OCI-LY7 (cell line): ENCODE results near the gene PHPT1. TPM values are rescaled to one million over a fixed set of nuclear protein-coding genes. Genes with fewer than 3 reads are reported as not detected.
A peak's percentile ranks its signal among the peaks of the same experiment; 100 is the strongest.

Experiments used
- BruUV-seq: library from RNA; stranded (reverse); fragments of 400-500 nt; replicated peaks from 2 replicates; lab custom pipeline; 2021; lab: Mats Ljungman, UMichigan
- CTCF ChIA-PET: fragments of 300-600 bp; sonication (Branson Sonifier 250); formaldehyde crosslinking; loops from one replicate; lab custom pipeline; 2022; ENCODE audit warnings: antibody characterized with exemption; ENCODE audit not compliant: unreplicated experiment; lab: Charles Lee
- POLR2A ChIA-PET: fragments of 300-600 bp; sonication (Branson Sonifier 250); formaldehyde crosslinking; loops from one replicate; lab custom pipeline; 2022; ENCODE audit warnings: antibody characterized with exemption; lab: Charles Lee
- DNase-seq: peaks from one replicate; pipeline ENCODE4 v3.0.0-alpha.2; 2015; ENCODE audit warnings: low spot score
- H2AFZ ChIP-seq: fragments of 200-600 bp; sonication (generic), shearing (Covaris generic); 2 replicates; pipeline ENCODE4 v1.6.1; 2014; ENCODE audit warnings: mild to moderate bottlenecking, antibody characterized with exemption, low read length, moderate library complexity
- H3K27ac ChIP-seq: fragments of 200-600 bp; sonication (generic); 2 replicates; pipeline ENCODE4 v1.5.1; 2014; ENCODE audit warnings: mixed run types, low read depth, mild to moderate bottlenecking, moderate library complexity, low read length, inconsistent platforms; ENCODE audit not compliant: poor library complexity, severe bottlenecking
- H3K36me3 ChIP-seq: fragments of 200-600 bp; sonication (generic); 2 replicates; pipeline ENCODE4 v1.6.1; 2014; ENCODE audit warnings: mild to moderate bottlenecking, antibody characterized with exemption, low read length, moderate library complexity, mixed read lengths; ENCODE audit not compliant: insufficient read depth
- H3K4me1 ChIP-seq: fragments of 200-600 bp; sonication (generic); 2 replicates; pipeline ENCODE4 v1.5.1; 2014; ENCODE audit warnings: mild to moderate bottlenecking, low read length; ENCODE audit not compliant: insufficient read depth, poor library complexity, severe bottlenecking
- H3K4me2 ChIP-seq: fragments of 200-600 bp; sonication (generic); 2 replicates; pipeline ENCODE4 v1.6.1; 2014; ENCODE audit warnings: mild to moderate bottlenecking, low read length
- H3K4me3 ChIP-seq: fragments of 200-600 bp; sonication (generic); 2 replicates; pipeline ENCODE4 v1.5.1; 2014; ENCODE audit warnings: mild to moderate bottlenecking, low read depth, low read length; ENCODE audit not compliant: poor library complexity, severe bottlenecking
- H3K79me2 ChIP-seq: fragments of 200-600 bp; sonication (generic); 2 replicates; pipeline ENCODE4 v1.6.1; 2016; ENCODE audit warnings: low read depth, mild to moderate bottlenecking, low read length, moderate library complexity, mixed read lengths; ENCODE audit not compliant: insufficient read depth
- H3K9me2 ChIP-seq: fragments of 200-600 bp; sonication (generic); 2 replicates; pipeline ENCODE4 v1.6.1; 2016; ENCODE audit warnings: mild to moderate bottlenecking, low read length, mixed read lengths; ENCODE audit not compliant: insufficient read depth
- H3K9me3 ChIP-seq: fragments of 200-600 bp; sonication (generic); 2 replicates; pipeline ENCODE4 v1.6.1; 2014; ENCODE audit warnings: mild to moderate bottlenecking, mixed run types, low read length, mixed read lengths
- H4K20me1 ChIP-seq: fragments of 200-600 bp; sonication (generic); 2 replicates; pipeline ENCODE4 v1.6.1; 2014; ENCODE audit warnings: mild to moderate bottlenecking, antibody characterized with exemption, low read length, moderate library complexity, mixed read lengths; ENCODE audit not compliant: insufficient read depth
- EZH2phosphoT487 ChIP-seq: fragments of 200-600 bp; sonication (generic); IDR thresholded peaks from 2 replicates; pipeline ENCODE4 v1.6.1; 2018; ENCODE audit warnings: low read depth, borderline replicate concordance, mild to moderate bottlenecking, mixed run types, antibody characterized with exemption, low read length, moderate library complexity, mixed read lengths
- intact Hi-C: fragments of 100-400 bp; cut with micrococcal nuclease; formaldehyde crosslinking; loops from one replicate; pipeline ENCODE4 v1.10.0; 2022; ENCODE audit not compliant: unreplicated experiment
- total RNA-seq, 2 experiments: library from RNA; depleted of rRNA in 1 of 2; stranded (reverse); fragments of >200 nt in 1 of 2; shearing (Covaris generic) in 1 of 2; gene quantifications; 2 replicates each; pipeline ENCODE4 v1.2.3, GENCODE V29; 2014 to 2022
- TF ChIP-seq, protein P1 (sequence below): fragments of 200-600 bp; sonication (generic); conservative IDR thresholded peaks from 2 replicates; pipeline ENCODE4 v1.5.1; 2014; ENCODE audit warnings: mild to moderate bottlenecking, antibody characterized with exemption, low read length, moderate library complexity, mixed read lengths

The PHPT1 gene
- total RNA-seq, 2 experiments from 2014 or later: 49.9 to 56.9 TPM

DNA sequence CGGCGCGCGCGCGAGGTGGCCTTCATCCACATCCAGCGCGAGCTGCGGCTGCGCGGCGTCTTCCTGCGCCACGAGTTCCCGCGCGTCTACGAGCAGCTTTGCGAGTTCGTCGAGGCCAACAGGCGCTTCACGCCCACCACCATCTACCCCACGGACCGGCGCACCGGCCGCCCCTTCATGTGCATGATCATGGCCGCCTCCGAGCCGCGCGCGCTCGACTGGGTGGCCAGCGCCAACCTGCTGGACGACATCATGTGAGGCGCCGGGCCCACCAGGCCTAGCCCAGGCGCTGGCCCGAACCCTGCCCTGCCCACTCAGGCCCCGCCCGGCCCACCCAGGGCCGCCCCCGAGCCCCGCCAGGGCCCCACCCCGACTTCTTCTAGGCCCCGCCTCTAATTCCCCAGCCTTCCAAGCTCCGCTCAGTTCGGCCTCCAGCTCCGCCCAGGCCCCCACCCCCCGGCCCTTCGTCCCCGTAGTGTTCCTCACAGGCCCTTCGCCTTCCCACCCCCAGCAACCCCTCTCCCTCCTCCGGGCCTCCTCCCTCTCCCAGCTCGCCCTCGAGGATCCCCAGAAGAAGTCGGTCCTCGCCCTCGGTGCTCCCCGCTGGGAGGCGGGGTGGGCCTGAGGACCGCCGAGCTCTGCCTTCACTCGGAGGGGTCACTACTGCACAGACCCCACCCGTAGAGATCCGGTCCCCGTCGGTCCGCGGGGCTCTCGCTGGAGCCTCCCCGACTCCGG lies 2.0 kb upstream of the PHPT1 start:
- Histone ChIP-seq H3K27ac (peak overlapping the region; percentile 55), H4K20me1 (no peaks in the 10 kb centered on the region), H3K79me2 (no peaks in the 10 kb centered on the region), H3K36me3 (peaks cover 4% of the 10 kb centered on the region), H2AFZ (no peak overlapping the region), H3K4me2 (peak overlapping the region; percentile 74), H3K4me1 (peaks cover 26% of the 10 kb centered on the region), H3K9me2 (no peaks in the 10 kb centered on the region), H3K9me3 (no peaks in the 10 kb centered on the region), H3K4me3 (peak overlapping the region; percentile 87)
- no TSS peak for BruUV-seq
- CTCF ChIA-PET: interaction anchor here (0.6 kb wide), 1 partner anchor 392 kb away, joined by 3 read pairs; no protein-coding TSS in a partner anchor
- POLR2A ChIA-PET: interaction anchor here (0.5 to 0.6 kb wide), 5 partner anchors 56 to 797 kb away, joined by 3 to 6 read pairs (median 4); partner anchors contain the start of gene TMEM141
- intact Hi-C loops: no loop called here
- TF ChIP-seq EZH2phosphoT487: no peak
- TF ChIP-seq, protein P1, sequence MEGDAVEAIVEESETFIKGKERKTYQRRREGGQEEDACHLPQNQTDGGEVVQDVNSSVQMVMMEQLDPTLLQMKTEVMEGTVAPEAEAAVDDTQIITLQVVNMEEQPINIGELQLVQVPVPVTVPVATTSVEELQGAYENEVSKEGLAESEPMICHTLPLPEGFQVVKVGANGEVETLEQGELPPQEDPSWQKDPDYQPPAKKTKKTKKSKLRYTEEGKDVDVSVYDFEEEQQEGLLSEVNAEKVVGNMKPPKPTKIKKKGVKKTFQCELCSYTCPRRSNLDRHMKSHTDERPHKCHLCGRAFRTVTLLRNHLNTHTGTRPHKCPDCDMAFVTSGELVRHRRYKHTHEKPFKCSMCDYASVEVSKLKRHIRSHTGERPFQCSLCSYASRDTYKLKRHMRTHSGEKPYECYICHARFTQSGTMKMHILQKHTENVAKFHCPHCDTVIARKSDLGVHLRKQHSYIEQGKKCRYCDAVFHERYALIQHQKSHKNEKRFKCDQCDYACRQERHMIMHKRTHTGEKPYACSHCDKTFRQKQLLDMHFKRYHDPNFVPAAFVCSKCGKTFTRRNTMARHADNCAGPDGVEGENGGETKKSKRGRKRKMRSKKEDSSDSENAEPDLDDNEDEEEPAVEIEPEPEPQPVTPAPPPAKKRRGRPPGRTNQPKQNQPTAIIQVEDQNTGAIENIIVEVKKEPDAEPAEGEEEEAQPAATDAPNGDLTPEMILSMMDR: no peak
- DNase-seq: peak; percentile 20

DNA sequence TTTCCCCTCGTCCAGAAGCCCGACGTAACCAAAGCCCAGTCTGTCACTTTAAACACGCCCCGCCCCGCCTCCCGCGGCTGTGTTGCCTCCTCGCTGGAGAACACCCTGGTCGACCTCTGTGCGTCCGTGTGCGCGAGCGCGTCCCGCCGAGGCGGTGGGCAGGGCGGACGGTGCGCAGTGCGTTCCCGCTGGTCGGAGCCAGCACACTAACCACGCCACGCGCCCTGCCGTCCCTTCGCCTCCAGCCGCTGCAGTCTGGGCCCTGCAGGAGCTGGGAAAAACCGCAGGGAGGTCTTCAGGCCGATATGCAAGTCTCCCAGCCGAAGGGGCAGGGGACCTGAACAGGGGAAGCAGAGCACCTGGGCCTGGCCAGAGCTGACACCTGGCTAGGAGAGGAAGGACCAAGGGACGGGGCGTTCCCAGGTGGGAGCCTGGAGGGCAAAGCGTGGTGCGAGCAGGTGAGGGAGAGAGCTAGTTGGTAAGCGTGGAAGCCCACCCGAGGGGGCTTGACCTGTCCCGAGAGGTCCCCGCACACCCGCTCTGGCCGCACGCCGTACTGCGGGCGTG lies 1.3 kb upstream of the PHPT1 start:
- Histone ChIP-seq H3K9me3 (no peaks in the 10 kb centered on the region), H4K20me1 (no peaks in the 10 kb centered on the region), H2AFZ (no peak overlapping the region), H3K79me2 (no peaks in the 10 kb centered on the region), H3K4me2 (peak overlapping the region; percentile 74), H3K36me3 (peaks cover 4% of the 10 kb centered on the region), H3K27ac (peak overlapping the region; percentile 55), H3K9me2 (no peaks in the 10 kb centered on the region), H3K4me3 (peak overlapping the region; percentile 87), H3K4me1 (peaks cover 22% of the 10 kb centered on the region)
- peak; percentile 76 for DNase-seq
- ChIA-PET CTCF (no interaction called here), POLR2A (interaction anchor here (0.5 to 0.6 kb wide), 3 partner anchors 57 to 796 kb away, joined by 4 to 6 read pairs (median 4); partner anchors contain the start of gene TMEM141)
- intact Hi-C loops: loop anchor here (2.0 kb wide), 1 partner anchor 39 kb away; no protein-coding TSS in a partner anchor
- TF ChIP-seq EZH2phosphoT487: no peak
- TF ChIP-seq, protein P1: no peak
- BruUV-seq: no TSS peak
